H9 (cell line): ENCODE data around the gene KIAA1549. TPM values are rescaled to one million over a fixed set of nuclear protein-coding genes. Genes with fewer than 3 reads are reported as not detected.

Experiments
- DNase-seq: peaks from one replicate; pipeline ENCODE4 v3.0.0-alpha.2; 2017
- H2AFZ ChIP-seq: one replicate; pipeline ENCODE4 v1.6.1; 2013; ENCODE audit warnings: mild to moderate bottlenecking, low read length, control low read depth, moderate library complexity
- H2AK5ac ChIP-seq: 2 replicates; pipeline ENCODE4 v1.6.1; 2013; ENCODE audit warnings: low read length, control low read depth, mixed read lengths; ENCODE audit not compliant: insufficient read length
- H2BK120ac ChIP-seq: one replicate; pipeline ENCODE4 v1.6.1; 2013; ENCODE audit warnings: low read depth, mild to moderate bottlenecking, low read length, control low read depth, inconsistent platforms; ENCODE audit not compliant: poor library complexity, severe bottlenecking
- H2BK12ac ChIP-seq: 2 replicates; pipeline ENCODE4 v1.6.1; 2013; ENCODE audit warnings: low read length, control low read depth, mixed read lengths, low read depth; ENCODE audit not compliant: insufficient read length
- H2BK15ac ChIP-seq: 2 replicates; pipeline ENCODE4 v1.6.1; 2013; ENCODE audit warnings: low read depth, low read length, control low read depth
- H2BK20ac ChIP-seq: one replicate; pipeline ENCODE4 v1.6.1; 2013; ENCODE audit warnings: low read depth, mild to moderate bottlenecking, low read length, control low read depth, inconsistent platforms; ENCODE audit not compliant: poor library complexity, severe bottlenecking
- H2BK5ac ChIP-seq: 2 replicates; pipeline ENCODE4 v1.6.1; 2013; ENCODE audit warnings: low read length, control low read depth, mixed read lengths; ENCODE audit not compliant: insufficient read length
- H3K14ac ChIP-seq: 2 replicates; pipeline ENCODE4 v1.6.1; 2013; ENCODE audit warnings: low read length, control low read depth; ENCODE audit not compliant: insufficient read depth
- H3K18ac ChIP-seq: 2 replicates; pipeline ENCODE4 v1.6.1; 2013; ENCODE audit warnings: low read depth, mild to moderate bottlenecking, mixed read lengths, low read length, control low read depth; ENCODE audit not compliant: insufficient read length
- H3K23ac ChIP-seq: 2 replicates; pipeline ENCODE4 v1.6.1; 2013; ENCODE audit warnings: low read length, control low read depth, mixed read lengths, low read depth; ENCODE audit not compliant: insufficient read length
- H3K23me2 ChIP-seq: 2 replicates; pipeline ENCODE4 v1.6.1; 2013; ENCODE audit warnings: low read depth, mild to moderate bottlenecking, mixed read lengths, low read length, control low read depth; ENCODE audit not compliant: insufficient read length, poor library complexity, severe bottlenecking
- H3K27ac ChIP-seq: 2 replicates; pipeline ENCODE4 v1.5.1; 2013; ENCODE audit warnings: low read length, control low read depth, mixed read lengths, low read depth; ENCODE audit not compliant: insufficient read length
- H3K27me3 ChIP-seq: 2 replicates; pipeline ENCODE4 v1.6.1; 2013; ENCODE audit warnings: low read length, control low read depth, inconsistent platforms; ENCODE audit not compliant: insufficient read depth
- H3K4ac ChIP-seq: 2 replicates; pipeline ENCODE4 v1.6.1; 2013; ENCODE audit warnings: low read depth, mild to moderate bottlenecking, control low read depth, inconsistent platforms, low read length, moderate library complexity
- H3K4me1 ChIP-seq: 2 replicates; pipeline ENCODE4 v1.6.1; 2013; ENCODE audit warnings: low read length, control low read depth, inconsistent platforms; ENCODE audit not compliant: insufficient read depth
- H3K4me2 ChIP-seq: 2 replicates; pipeline ENCODE4 v1.6.1; 2013; ENCODE audit warnings: low read length, control low read depth, mixed read lengths; ENCODE audit not compliant: insufficient read length, insufficient read depth
- H3K56ac ChIP-seq: 2 replicates; pipeline ENCODE4 v1.6.1; 2013; ENCODE audit warnings: low read depth, mild to moderate bottlenecking, mixed read lengths, low read length, control low read depth; ENCODE audit not compliant: insufficient read length
- H3K79me1 ChIP-seq: 2 replicates; pipeline ENCODE4 v1.6.1; 2013; ENCODE audit warnings: low read depth, mild to moderate bottlenecking, moderate library complexity, low read length, control low read depth, inconsistent platforms; ENCODE audit not compliant: insufficient read depth, poor library complexity, severe bottlenecking
- H3K79me2 ChIP-seq: 2 replicates; pipeline ENCODE4 v1.6.1; 2013; ENCODE audit warnings: low read length, control low read depth, inconsistent platforms; ENCODE audit not compliant: insufficient read depth
- H3K9ac ChIP-seq: 2 replicates; pipeline ENCODE4 v1.6.1; 2013; ENCODE audit warnings: low read length, control low read depth, mixed read lengths; ENCODE audit not compliant: insufficient read length; ENCODE audit errors: extremely low read depth
- H3K9me3 ChIP-seq: one replicate; pipeline ENCODE4 v1.6.1; 2013; ENCODE audit warnings: low read depth, low read length, inconsistent platforms; ENCODE audit not compliant: control insufficient read depth
- H3T11ph ChIP-seq: one replicate; pipeline ENCODE4 v1.6.1; 2013; ENCODE audit warnings: mild to moderate bottlenecking, low read length, control low read depth, inconsistent platforms
- H4K20me1 ChIP-seq: one replicate; pipeline ENCODE4 v1.6.1; 2013; ENCODE audit not compliant: control insufficient read depth, insufficient read length, insufficient read depth
- H4K5ac ChIP-seq: 2 replicates; pipeline ENCODE4 v1.6.1; 2013; ENCODE audit warnings: low read depth, mild to moderate bottlenecking, mixed read lengths, low read length, control low read depth; ENCODE audit not compliant: insufficient read length
- H4K8ac ChIP-seq: replicated peaks from 2 replicates; pipeline ENCODE4 v1.6.1; 2013; ENCODE audit warnings: low read length, control low read depth, mixed read lengths, low read depth; ENCODE audit not compliant: insufficient read length
- H4K91ac ChIP-seq: 2 replicates; pipeline ENCODE4 v1.6.1; 2013; ENCODE audit warnings: low read depth, mild to moderate bottlenecking, moderate library complexity, mixed read lengths, low read length, control low read depth; ENCODE audit not compliant: insufficient read length
- H3K27ac Mint-ChIP-seq, 3 experiments: 2 replicates in 2 of 3; 3 replicates in 1 of 3; pipeline ENCODE4 v1.8.0; 2020 to 2021; ENCODE audit warnings: mixed read lengths in 3 of 3, mild to moderate bottlenecking in 1 of 3, moderate library complexity in 1 of 3
- H3K27me3 Mint-ChIP-seq: 2 replicates; pipeline ENCODE4 v1.8.0; 2021; ENCODE audit warnings: low read depth, mild to moderate bottlenecking, moderate library complexity, mixed read lengths
- H3K36me3 Mint-ChIP-seq, 3 experiments: 2 replicates in 2 of 3; 3 replicates in 1 of 3; pipeline ENCODE4 v1.8.0; 2020 to 2021; ENCODE audit warnings: low read depth in 3 of 3, mixed read lengths in 3 of 3; ENCODE audit not compliant: insufficient read depth in 1 of 3
- H3K4me1 Mint-ChIP-seq, 2 experiments: 2 replicates each; pipeline ENCODE4 v1.8.0; 2020; ENCODE audit warnings: mixed read lengths in 2 of 2
- H3K4me3 Mint-ChIP-seq, 2 experiments: 2 replicates in 1 of 2; 3 replicates in 1 of 2; pipeline ENCODE4 v1.8.0; 2020 to 2021; ENCODE audit warnings: mild to moderate bottlenecking in 2 of 2, mixed read lengths in 2 of 2, moderate library complexity in 1 of 2
- H3K9me3 Mint-ChIP-seq, 2 experiments: 2 replicates in 1 of 2; 3 replicates in 1 of 2; pipeline ENCODE4 v1.8.0; 2020; ENCODE audit warnings: mild to moderate bottlenecking in 2 of 2, mixed read lengths in 2 of 2, moderate library complexity in 1 of 2
- WGBS: extraction: QIAGEN DNeasy Blood & Tissue Kit; methylation state at CpG from one replicate; pipeline ENCODE4 v1.1.7; 2013; ENCODE audit warnings: missing lambda C conversion rate, low lambda C conversion rate, mixed read lengths; ENCODE audit not compliant: insufficient read length; ENCODE audit errors: extremely low coverage; 5-methylcytosine and 5-hydroxymethylcytosine counted together
- total RNA-seq: library from RNA; stranded (reverse); gene quantifications from 2 replicates; pipeline ENCODE4 v1.2.1, GENCODE V29; 2021
- TF ChIP-seq, protein P1 (sequence below): fragments of 200-600 bp; sonication (generic); conservative IDR thresholded peaks from 3 replicates; pipeline ENCODE4 v1.8.0; 2021; ENCODE audit warnings: antibody characterized with exemption, mild to moderate bottlenecking

The KIAA1549 gene
- total RNA-seq, 1 experiment from 2014 or later, result 11.9 TPM

DNA sequence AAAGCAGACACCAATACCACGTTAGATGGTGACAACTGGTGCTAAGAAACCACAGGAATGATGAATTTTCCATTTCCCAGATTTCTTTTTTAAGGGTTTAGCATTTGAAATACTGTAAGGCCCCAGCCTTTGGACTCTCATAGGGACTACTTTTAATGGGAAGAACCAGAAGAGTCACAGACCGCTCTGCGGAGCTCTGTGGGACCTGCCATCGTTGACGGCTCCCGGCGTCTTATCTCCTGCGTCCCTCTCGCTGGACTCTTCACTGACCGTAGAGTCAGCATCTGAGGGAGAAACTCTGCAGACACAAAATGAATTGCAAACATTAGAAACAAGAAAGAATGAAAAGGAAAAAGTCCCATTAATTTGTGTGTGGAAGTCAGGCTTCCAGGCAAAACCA is 101.8 kb downstream of the KIAA1549 start:
- no peak for DNase-seq
- H2BK15ac ChIP-seq, result no peak overlapping the region
- WGBS, result no CpG with 5 or more reads among the region's 10 CpGs
- no peak overlapping the region for H3K23ac ChIP-seq
- no peaks in the 10 kb centered on the region for H3K79me2 ChIP-seq
- H2AFZ ChIP-seq, result no peak overlapping the region
- no peak overlapping the region for H3K9ac ChIP-seq
- H4K5ac ChIP-seq, result no peak overlapping the region
- no peak overlapping the region for H3K4me2 ChIP-seq
- no peaks in the 10 kb centered on the region for H3K79me1 ChIP-seq
- H4K8ac ChIP-seq, result no peak overlapping the region
- Mint-ChIP-seq H3K27me3 (no peaks in the 10 kb centered on the region), H3K36me3 (peaks cover 11 to 31% (median 28%) of the 10 kb centered on the region in 3 experiments; a peak in 6 of 7 replicates), H3K9me3 (no peaks in the 10 kb centered on the region), H3K4me3 (no peak overlapping the region), H3K27ac (no peak overlapping the region), H3K4me1 (no peaks in the 10 kb centered on the region; a peak in 3 of 4 replicates)
- H3K23me2 ChIP-seq, result no peaks in the 10 kb centered on the region
- no peak overlapping the region for H3K56ac ChIP-seq
- H3K27me3 ChIP-seq, result no peaks in the 10 kb centered on the region
- H2BK5ac ChIP-seq, result no peak overlapping the region
- H4K20me1 ChIP-seq, result no peaks in the 10 kb centered on the region
- no peak overlapping the region for H3T11ph ChIP-seq
- no peak overlapping the region for H3K4ac ChIP-seq
- H2BK120ac ChIP-seq, result no peak overlapping the region
- no peak overlapping the region for H2AK5ac ChIP-seq
- no peak overlapping the region for H2BK12ac ChIP-seq
- H3K4me1 ChIP-seq, result no peaks in the 10 kb centered on the region
- H3K9me3 ChIP-seq, result no peaks in the 10 kb centered on the region
- H3K27ac ChIP-seq, result no peak overlapping the region
- no peak overlapping the region for H3K14ac ChIP-seq
- TF ChIP-seq, protein P1, sequence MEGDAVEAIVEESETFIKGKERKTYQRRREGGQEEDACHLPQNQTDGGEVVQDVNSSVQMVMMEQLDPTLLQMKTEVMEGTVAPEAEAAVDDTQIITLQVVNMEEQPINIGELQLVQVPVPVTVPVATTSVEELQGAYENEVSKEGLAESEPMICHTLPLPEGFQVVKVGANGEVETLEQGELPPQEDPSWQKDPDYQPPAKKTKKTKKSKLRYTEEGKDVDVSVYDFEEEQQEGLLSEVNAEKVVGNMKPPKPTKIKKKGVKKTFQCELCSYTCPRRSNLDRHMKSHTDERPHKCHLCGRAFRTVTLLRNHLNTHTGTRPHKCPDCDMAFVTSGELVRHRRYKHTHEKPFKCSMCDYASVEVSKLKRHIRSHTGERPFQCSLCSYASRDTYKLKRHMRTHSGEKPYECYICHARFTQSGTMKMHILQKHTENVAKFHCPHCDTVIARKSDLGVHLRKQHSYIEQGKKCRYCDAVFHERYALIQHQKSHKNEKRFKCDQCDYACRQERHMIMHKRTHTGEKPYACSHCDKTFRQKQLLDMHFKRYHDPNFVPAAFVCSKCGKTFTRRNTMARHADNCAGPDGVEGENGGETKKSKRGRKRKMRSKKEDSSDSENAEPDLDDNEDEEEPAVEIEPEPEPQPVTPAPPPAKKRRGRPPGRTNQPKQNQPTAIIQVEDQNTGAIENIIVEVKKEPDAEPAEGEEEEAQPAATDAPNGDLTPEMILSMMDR, result no peak
- no peak overlapping the region for H2BK20ac ChIP-seq
- no peak overlapping the region for H3K18ac ChIP-seq
- H4K91ac ChIP-seq, result no peak overlapping the region
